Brain microvascular endothelial cell (primary cell): ENCODE results near the gene TLR7.

Experiments used
- DNase-seq: peaks from one replicate; pipeline ENCODE4 v3.0.0-alpha.2; 2020
- H3K27ac ChIP-seq: fragments of 250-450 bp; sonication (Bioruptor Pico); 2 replicates; pipeline ENCODE4 v1.5.1; 2020; ENCODE audit warnings: mild to moderate bottlenecking, moderate library complexity
- H3K27me3 ChIP-seq: fragments of 250-450 bp; sonication (Bioruptor Pico); replicated peaks from 2 replicates; pipeline ENCODE4 v1.5.1; 2020; ENCODE audit warnings: mild to moderate bottlenecking
- H3K36me3 ChIP-seq: fragments of 250-450 bp; sonication (Bioruptor Pico); replicated peaks from 2 replicates; pipeline ENCODE4 v1.5.1; 2020; ENCODE audit warnings: mild to moderate bottlenecking
- H3K4me3 ChIP-seq: 2 replicates; pipeline ENCODE4 v1.5.1; 2011; ENCODE audit warnings: low read depth, mild to moderate bottlenecking, control low read depth, low read length, moderate library complexity
- CTCF ChIP-seq: IDR thresholded peaks from 2 replicates; pipeline ENCODE4 v1.5.1; 2011; ENCODE audit warnings: low read depth, mild to moderate bottlenecking, moderate library complexity, low read length, control low read depth, inconsistent platforms; ENCODE audit errors: missing control alignments
- in situ Hi-C: cut with HindIII; loops from 2 replicates; pipeline ENCODE4 v1.10.0; 2017; ENCODE audit warnings: low sequenced_read_pairs, low pct_ligation_motif_present

TLR7 gene

GRCh38 chrX:12825801-12826200, 41.1 kb upstream of the TLR7 start:
- DNase-seq = peak; percentile 39
- peaks cover 3% of the 10 kb centered on the region for H3K36me3 ChIP-seq
- in situ Hi-C loops = no loop called here

GRCh38 chrX:12843061-12843667, 23.7 kb upstream of the TLR7 start:
- no peak for DNase-seq
- in situ Hi-C loops = no loop called here
- TF ChIP-seq CTCF = no peak
- Histone ChIP-seq H3K4me3 (no peak overlapping the region), H3K27ac (no peak overlapping the region), H3K36me3 (no peaks in the 10 kb centered on the region), H3K27me3 (no peaks in the 10 kb centered on the region)

More at GRCh38 chrX:12825801-12826200, 41.1 kb upstream of the TLR7 start:
- no peaks in the 10 kb centered on the region for H3K27me3 ChIP-seq
- TF ChIP-seq CTCF = no peak
- no peak overlapping the region for H3K27ac ChIP-seq
- no peak overlapping the region for H3K4me3 ChIP-seq

GRCh38 chrX:12843668-12844279, 23.1 kb upstream of the TLR7 start:
- Histone ChIP-seq H3K4me3 (no peak overlapping the region), H3K27ac (no peak overlapping the region), H3K27me3 (no peaks in the 10 kb centered on the region), H3K36me3 (no peaks in the 10 kb centered on the region)
- in situ Hi-C loops = no loop called here
- DNase-seq = no peak
- no peak for TF ChIP-seq CTCF

GRCh38 chrX:12844319-12844718, 22.6 kb upstream of the TLR7 start:
- H3K27me3 ChIP-seq = no peaks in the 10 kb centered on the region
- no peak for DNase-seq
- H3K27ac ChIP-seq = no peak overlapping the region
- TF ChIP-seq CTCF = no peak
- in situ Hi-C loops = no loop called here
- no peaks in the 10 kb centered on the region for H3K36me3 ChIP-seq
- H3K4me3 ChIP-seq = no peak overlapping the region

- no peak overlapping the region for H3K27ac ChIP-seq
- H3K36me3 ChIP-seq = no peaks in the 10 kb centered on the region
- in situ Hi-C loops = no loop called here
Measured at GRCh38 chrX:12865359-12865758, 1.5 kb upstream of the TLR7 start.

More at GRCh38 chrX:12865359-12865758, 1.5 kb upstream of the TLR7 start:
- TF ChIP-seq CTCF = no peak
- no peaks in the 10 kb centered on the region for H3K27me3 ChIP-seq
- no peak for DNase-seq
- H3K4me3 ChIP-seq = no peak overlapping the region
